WTC11 (cell line): Measurements from ENCODE around the gene RAPGEF2.
"Not testable (repeated sequence)": the region's sequence is repeated elsewhere in the genome, so short reads cannot be mapped to it uniquely, and the experiment has no call there.

Source experiments
- CBFB ChIP-seq: sonication (generic); formaldehyde crosslinking; IDR thresholded peaks from 2 replicates; pipeline ENCODE4 v1.8.1; 2022; ENCODE audit warnings: mild to moderate bottlenecking, low read depth, missing genetic modification reagents
- CREM ChIP-seq: sonication (generic); formaldehyde crosslinking; IDR thresholded peaks from 2 replicates; pipeline ENCODE4 v1.8.1; 2022; ENCODE audit warnings: mild to moderate bottlenecking, missing genetic modification reagents, moderate library complexity
- ETV6 ChIP-seq: sonication (generic); formaldehyde crosslinking; IDR thresholded peaks from 2 replicates; pipeline ENCODE4 v1.8.1; 2022; ENCODE audit warnings: mild to moderate bottlenecking, missing genetic modification reagents
- ZNF263 ChIP-seq: sonication (generic); formaldehyde crosslinking; IDR thresholded peaks from 2 replicates; pipeline ENCODE4 v1.8.1; 2022; ENCODE audit warnings: low read depth, mild to moderate bottlenecking, moderate library complexity, missing genetic modification reagents
- TF ChIP-seq, protein P1 (sequence below): sonication (generic); formaldehyde crosslinking; IDR thresholded peaks from 2 replicates; pipeline ENCODE4 v1.8.1; 2022; ENCODE audit warnings: low read depth, missing genetic modification reagents, borderline replicate concordance
- TF ChIP-seq, protein P2 (sequence below): sonication (generic); formaldehyde crosslinking; IDR thresholded peaks from 2 replicates; pipeline ENCODE4 v1.8.0; 2022; ENCODE audit warnings: missing genetic modification reagents
- TF ChIP-seq, protein P3 (sequence below): fragments of 200-600 bp; IDR thresholded peaks from 2 replicates; pipeline ENCODE4 v1.8.0; 2022; ENCODE audit warnings: antibody characterized with exemption
- TF ChIP-seq, protein P4 (sequence below): sonication (generic); formaldehyde crosslinking; IDR thresholded peaks from 2 replicates; pipeline ENCODE4 v1.8.0; 2023; ENCODE audit warnings: mild to moderate bottlenecking, missing genetic modification reagents

DNA sequence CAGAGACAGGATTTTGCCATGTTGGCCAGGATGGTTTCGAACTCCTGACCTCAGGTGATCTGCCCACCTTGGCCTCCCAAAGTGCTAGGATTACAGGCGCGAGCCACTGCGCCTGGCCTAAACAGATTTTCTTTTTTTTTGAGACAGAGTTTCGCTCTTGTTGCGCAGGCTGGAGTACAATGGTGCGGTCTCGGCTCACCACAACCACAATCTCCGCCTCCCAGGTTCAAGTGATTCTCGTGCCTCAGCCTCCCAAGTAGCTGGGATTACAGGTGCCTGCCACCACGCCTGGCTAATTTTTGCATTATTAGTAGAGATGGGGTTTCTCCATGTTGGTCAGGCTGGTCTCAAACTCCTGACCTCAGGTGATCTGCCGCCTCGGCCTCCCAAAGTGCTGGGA, 25.9 kb upstream of the RAPGEF2 start:
- TF ChIP-seq, protein P1, sequence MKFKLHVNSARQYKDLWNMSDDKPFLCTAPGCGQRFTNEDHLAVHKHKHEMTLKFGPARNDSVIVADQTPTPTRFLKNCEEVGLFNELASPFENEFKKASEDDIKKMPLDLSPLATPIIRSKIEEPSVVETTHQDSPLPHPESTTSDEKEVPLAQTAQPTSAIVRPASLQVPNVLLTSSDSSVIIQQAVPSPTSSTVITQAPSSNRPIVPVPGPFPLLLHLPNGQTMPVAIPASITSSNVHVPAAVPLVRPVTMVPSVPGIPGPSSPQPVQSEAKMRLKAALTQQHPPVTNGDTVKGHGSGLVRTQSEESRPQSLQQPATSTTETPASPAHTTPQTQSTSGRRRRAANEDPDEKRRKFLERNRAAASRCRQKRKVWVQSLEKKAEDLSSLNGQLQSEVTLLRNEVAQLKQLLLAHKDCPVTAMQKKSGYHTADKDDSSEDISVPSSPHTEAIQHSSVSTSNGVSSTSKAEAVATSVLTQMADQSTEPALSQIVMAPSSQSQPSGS (CRISPR knock-in tag): not testable (repeated sequence)
- not testable (repeated sequence) for TF ChIP-seq CREM (CRISPR knock-in tag); ETV6 (CRISPR knock-in tag); CBFB; ZNF263 (CRISPR knock-in tag)
- TF ChIP-seq, protein P2, sequence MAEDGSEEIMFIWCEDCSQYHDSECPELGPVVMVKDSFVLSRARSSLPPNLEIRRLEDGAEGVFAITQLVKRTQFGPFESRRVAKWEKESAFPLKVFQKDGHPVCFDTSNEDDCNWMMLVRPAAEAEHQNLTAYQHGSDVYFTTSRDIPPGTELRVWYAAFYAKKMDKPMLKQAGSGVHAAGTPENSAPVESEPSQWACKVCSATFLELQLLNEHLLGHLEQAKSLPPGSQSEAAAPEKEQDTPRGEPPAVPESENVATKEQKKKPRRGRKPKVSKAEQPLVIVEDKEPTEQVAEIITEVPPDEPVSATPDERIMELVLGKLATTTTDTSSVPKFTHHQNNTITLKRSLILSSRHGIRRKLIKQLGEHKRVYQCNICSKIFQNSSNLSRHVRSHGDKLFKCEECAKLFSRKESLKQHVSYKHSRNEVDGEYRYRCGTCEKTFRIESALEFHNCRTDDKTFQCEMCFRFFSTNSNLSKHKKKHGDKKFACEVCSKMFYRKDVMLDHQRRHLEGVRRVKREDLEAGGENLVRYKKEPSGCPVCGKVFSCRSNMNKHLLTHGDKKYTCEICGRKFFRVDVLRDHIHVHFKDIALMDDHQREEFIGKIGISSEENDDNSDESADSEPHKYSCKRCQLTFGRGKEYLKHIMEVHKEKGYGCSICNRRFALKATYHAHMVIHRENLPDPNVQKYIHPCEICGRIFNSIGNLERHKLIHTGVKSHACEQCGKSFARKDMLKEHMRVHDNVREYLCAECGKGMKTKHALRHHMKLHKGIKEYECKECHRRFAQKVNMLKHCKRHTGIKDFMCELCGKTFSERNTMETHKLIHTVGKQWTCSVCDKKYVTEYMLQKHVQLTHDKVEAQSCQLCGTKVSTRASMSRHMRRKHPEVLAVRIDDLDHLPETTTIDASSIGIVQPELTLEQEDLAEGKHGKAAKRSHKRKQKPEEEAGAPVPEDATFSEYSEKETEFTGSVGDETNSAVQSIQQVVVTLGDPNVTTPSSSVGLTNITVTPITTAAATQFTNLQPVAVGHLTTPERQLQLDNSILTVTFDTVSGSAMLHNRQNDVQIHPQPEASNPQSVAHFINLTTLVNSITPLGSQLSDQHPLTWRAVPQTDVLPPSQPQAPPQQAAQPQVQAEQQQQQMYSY: not testable (repeated sequence)
- TF ChIP-seq, protein P3, sequence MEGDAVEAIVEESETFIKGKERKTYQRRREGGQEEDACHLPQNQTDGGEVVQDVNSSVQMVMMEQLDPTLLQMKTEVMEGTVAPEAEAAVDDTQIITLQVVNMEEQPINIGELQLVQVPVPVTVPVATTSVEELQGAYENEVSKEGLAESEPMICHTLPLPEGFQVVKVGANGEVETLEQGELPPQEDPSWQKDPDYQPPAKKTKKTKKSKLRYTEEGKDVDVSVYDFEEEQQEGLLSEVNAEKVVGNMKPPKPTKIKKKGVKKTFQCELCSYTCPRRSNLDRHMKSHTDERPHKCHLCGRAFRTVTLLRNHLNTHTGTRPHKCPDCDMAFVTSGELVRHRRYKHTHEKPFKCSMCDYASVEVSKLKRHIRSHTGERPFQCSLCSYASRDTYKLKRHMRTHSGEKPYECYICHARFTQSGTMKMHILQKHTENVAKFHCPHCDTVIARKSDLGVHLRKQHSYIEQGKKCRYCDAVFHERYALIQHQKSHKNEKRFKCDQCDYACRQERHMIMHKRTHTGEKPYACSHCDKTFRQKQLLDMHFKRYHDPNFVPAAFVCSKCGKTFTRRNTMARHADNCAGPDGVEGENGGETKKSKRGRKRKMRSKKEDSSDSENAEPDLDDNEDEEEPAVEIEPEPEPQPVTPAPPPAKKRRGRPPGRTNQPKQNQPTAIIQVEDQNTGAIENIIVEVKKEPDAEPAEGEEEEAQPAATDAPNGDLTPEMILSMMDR: not testable (repeated sequence)
- TF ChIP-seq, protein P4, sequence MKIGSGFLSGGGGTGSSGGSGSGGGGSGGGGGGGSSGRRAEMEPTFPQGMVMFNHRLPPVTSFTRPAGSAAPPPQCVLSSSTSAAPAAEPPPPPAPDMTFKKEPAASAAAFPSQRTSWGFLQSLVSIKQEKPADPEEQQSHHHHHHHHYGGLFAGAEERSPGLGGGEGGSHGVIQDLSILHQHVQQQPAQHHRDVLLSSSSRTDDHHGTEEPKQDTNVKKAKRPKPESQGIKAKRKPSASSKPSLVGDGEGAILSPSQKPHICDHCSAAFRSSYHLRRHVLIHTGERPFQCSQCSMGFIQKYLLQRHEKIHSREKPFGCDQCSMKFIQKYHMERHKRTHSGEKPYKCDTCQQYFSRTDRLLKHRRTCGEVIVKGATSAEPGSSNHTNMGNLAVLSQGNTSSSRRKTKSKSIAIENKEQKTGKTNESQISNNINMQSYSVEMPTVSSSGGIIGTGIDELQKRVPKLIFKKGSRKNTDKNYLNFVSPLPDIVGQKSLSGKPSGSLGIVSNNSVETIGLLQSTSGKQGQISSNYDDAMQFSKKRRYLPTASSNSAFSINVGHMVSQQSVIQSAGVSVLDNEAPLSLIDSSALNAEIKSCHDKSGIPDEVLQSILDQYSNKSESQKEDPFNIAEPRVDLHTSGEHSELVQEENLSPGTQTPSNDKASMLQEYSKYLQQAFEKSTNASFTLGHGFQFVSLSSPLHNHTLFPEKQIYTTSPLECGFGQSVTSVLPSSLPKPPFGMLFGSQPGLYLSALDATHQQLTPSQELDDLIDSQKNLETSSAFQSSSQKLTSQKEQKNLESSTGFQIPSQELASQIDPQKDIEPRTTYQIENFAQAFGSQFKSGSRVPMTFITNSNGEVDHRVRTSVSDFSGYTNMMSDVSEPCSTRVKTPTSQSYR (CRISPR knock-in tag): not testable (repeated sequence)
